SK-N-SH (cell line): Measurements from ENCODE around the gene H6PD. TPM values are rescaled to one million over a fixed set of nuclear protein-coding genes. Genes with fewer than 3 reads are reported as not detected.
A peak's percentile ranks its signal among the peaks of the same experiment; 100 is the strongest.

Experiments
- CTCF ChIA-PET: fragments of 300-600, 350-600 bp; formaldehyde crosslinking; extraction: SDS; loops from one replicate; lab custom pipeline; 2021; lab: Yijun Ruan, JAX
- POLR2A ChIA-PET: fragments of 350-600 bp; sonication (Branson Sonifier 250); formaldehyde crosslinking; extraction: SDS; loops from one replicate; lab custom pipeline; 2020; ENCODE audit warnings: antibody characterized with exemption, inconsistent platforms; lab: Yijun Ruan, JAX
- DNase-seq: peaks from one replicate; pipeline ENCODE4 v3.0.0; 2012
- H2AFZ ChIP-seq: fragments of 200-600 bp; sonication (generic); 2 replicates; pipeline ENCODE4 v1.8.1; 2016; ENCODE audit warnings: antibody characterized with exemption, mild to moderate bottlenecking, low read depth
- H3F3A ChIP-seq: fragments of 200-600 bp; sonication (generic); replicated peaks from 2 replicates; pipeline ENCODE3; 2016; ENCODE audit warnings: antibody characterized with exemption, mild to moderate bottlenecking; ENCODE audit not compliant: insufficient read depth
- H3K27ac ChIP-seq, 2 experiments: fragments of 200-500 bp in 1 of 2; fragments of 200-600 bp in 1 of 2; sonication (Bioruptor generic) in 1 of 2; sonication (generic), shearing (Covaris generic) in 1 of 2; 2 replicates each; pipeline versions ENCODE4 v1.5.1 to v1.6.1; 2014 to 2016; ENCODE audit warnings: low read depth in 2 of 2, inconsistent platforms in 1 of 2, low read length in 1 of 2, mild to moderate bottlenecking in 1 of 2, mixed read lengths in 1 of 2
- H3K27me3 ChIP-seq: fragments of 200-600 bp; sonication (generic), shearing (Covaris generic); 2 replicates; pipeline ENCODE4 v1.6.1; 2016; ENCODE audit warnings: mixed run types; ENCODE audit not compliant: insufficient read depth
- H3K36me3 ChIP-seq, 2 experiments: fragments of 200-500 bp in 1 of 2; fragments of 200-600 bp in 1 of 2; sonication (Bioruptor generic) in 1 of 2; sonication (generic) in 1 of 2; replicated peaks in 1 of 2; 2 replicates each; pipeline versions ENCODE3 to v1.5.1; 2014 to 2016; ENCODE audit warnings: low read length in 1 of 2, mild to moderate bottlenecking in 1 of 2; ENCODE audit not compliant: insufficient read depth in 2 of 2, control insufficient read depth in 1 of 2
- H3K4me1 ChIP-seq, 2 experiments: fragments of 200-500 bp in 1 of 2; fragments of 200-600 bp in 1 of 2; sonication (Bioruptor generic) in 1 of 2; sonication (generic), shearing (Covaris generic) in 1 of 2; 2 replicates each; pipeline versions ENCODE4 v1.5.1 to v1.6.1; 2014 to 2016; ENCODE audit warnings: low read depth in 1 of 2, low read length in 1 of 2, mixed run types in 1 of 2; ENCODE audit not compliant: insufficient read depth in 2 of 2, control insufficient read depth in 1 of 2
- H3K4me2 ChIP-seq: fragments of 200-600 bp; sonication (generic), shearing (Covaris generic); 2 replicates; pipeline ENCODE4 v1.6.1; 2017; ENCODE audit warnings: mixed run types
- H3K4me3 ChIP-seq, 2 experiments: fragments of 200-500 bp in 1 of 2; fragments of 200-600 bp in 1 of 2; sonication (Bioruptor generic) in 1 of 2; sonication (generic), shearing (Covaris generic) in 1 of 2; 2 replicates each; pipeline versions ENCODE4 v1.5.1 to v1.8.1; 2014 to 2016; ENCODE audit warnings: low read depth in 2 of 2, inconsistent platforms in 1 of 2, low read length in 1 of 2, mild to moderate bottlenecking in 1 of 2, mixed read lengths in 1 of 2, moderate library complexity in 1 of 2
- H3K79me2 ChIP-seq: fragments of 200-600 bp; sonication (generic); 2 replicates; pipeline ENCODE4 v1.8.1; 2017; ENCODE audit warnings: mild to moderate bottlenecking; ENCODE audit not compliant: insufficient read depth
- H3K9ac ChIP-seq: fragments of 200-600 bp; sonication (generic); 2 replicates; pipeline ENCODE4 v1.6.1; 2017; ENCODE audit warnings: mixed run types
- H3K9me2 ChIP-seq: fragments of 200-600 bp; sonication (generic); 2 replicates; pipeline ENCODE4 v1.6.1; 2017; ENCODE audit warnings: mixed run types
- H3K9me3 ChIP-seq: fragments of 200-600 bp; sonication (generic); 2 replicates; pipeline ENCODE4 v1.6.1; 2017; ENCODE audit warnings: mixed run types, mild to moderate bottlenecking, moderate library complexity
- H4K20me1 ChIP-seq: fragments of 200-600 bp; sonication (generic); 2 replicates; pipeline ENCODE4 v1.6.1; 2017; ENCODE audit warnings: mild to moderate bottlenecking, mixed run types; ENCODE audit not compliant: insufficient read depth
- CHD2 ChIP-seq: fragments of 150-350 bp; IDR thresholded peaks from 2 replicates; pipeline ENCODE4 v1.6.1; 2018; ENCODE audit warnings: low read length; ENCODE audit not compliant: partially characterized antibody
- EZH2phosphoT487 ChIP-seq: fragments of 200-600 bp; sonication (generic); IDR thresholded peaks from 2 replicates; pipeline ENCODE4 v1.6.1; 2017; ENCODE audit warnings: low read depth, mixed run types, mild to moderate bottlenecking, antibody characterized with exemption, moderate library complexity, borderline replicate concordance
- JUND ChIP-seq: IDR thresholded peaks from 2 replicates; pipeline ENCODE4 v1.4.0; 2012
- MEF2A ChIP-seq: IDR thresholded peaks from 2 replicates; pipeline ENCODE4 v1.4.0; 2012; ENCODE audit warnings: low read depth, borderline replicate concordance
- NRF1 ChIP-seq: IDR thresholded peaks from 2 replicates; pipeline ENCODE4 v1.6.1; 2012; ENCODE audit warnings: low read depth, mild to moderate bottlenecking, low read length
- POLR2AphosphoS5 ChIP-seq: IDR thresholded peaks from 2 replicates; pipeline ENCODE4 v1.6.1; 2012; ENCODE audit warnings: low read depth, low read length
- RAD21 ChIP-seq: IDR thresholded peaks from 2 replicates; pipeline ENCODE4 v1.6.1; 2012; ENCODE audit warnings: mild to moderate bottlenecking, low read length
- RCOR1 ChIP-seq: fragments of 150-350 bp; IDR thresholded peaks from 2 replicates; pipeline ENCODE4 v1.6.1; 2017; ENCODE audit warnings: antibody characterized with exemption, low read length
- RFX5 ChIP-seq: IDR thresholded peaks from 2 replicates; pipeline ENCODE4 v1.6.1; 2012; ENCODE audit warnings: mild to moderate bottlenecking, improper control_type of control experiment, low read length
- SMC3 ChIP-seq: IDR thresholded peaks from 2 replicates; pipeline ENCODE4 v1.6.1; 2012; ENCODE audit warnings: low read depth, low read length, improper control_type of control experiment
- TCF12 ChIP-seq: IDR thresholded peaks from 2 replicates; pipeline ENCODE4 v1.4.0; 2012
- TEAD4 ChIP-seq: IDR thresholded peaks from 2 replicates; pipeline ENCODE4 v1.4.0; 2012; ENCODE audit warnings: mild to moderate bottlenecking, borderline replicate concordance; ENCODE audit not compliant: insufficient read depth
- YY1 ChIP-seq: IDR thresholded peaks from 2 replicates; pipeline ENCODE4 v1.4.0; 2012; ENCODE audit warnings: low read depth, mild to moderate bottlenecking
- WGBS: methylation state at CpG from one replicate; pipeline ENCODE4 v1.1.6; 2017; ENCODE audit warnings: low lambda C conversion rate; 5-methylcytosine and 5-hydroxymethylcytosine counted together
- polyA plus RNA-seq, 3 experiments: library from polyadenylated mRNA; depleted of rRNA; stranded (reverse); fragments of >200 nt; gene quantifications; 2 replicates each; pipeline ENCODE4 v1.2.3, GENCODE V29; 2012
- TF ChIP-seq, protein P1 (sequence below): fragments of 150-350 bp; IDR thresholded peaks from 2 replicates; pipeline ENCODE4 v1.6.1; 2017; ENCODE audit warnings: antibody characterized with exemption, low read length, low read depth, borderline replicate concordance
- TF ChIP-seq, protein P2 (sequence below): fragments of 200-600 bp; sonication (generic); IDR thresholded peaks from 2 replicates; pipeline ENCODE4 v1.6.1; 2017; ENCODE audit warnings: antibody characterized with exemption, mild to moderate bottlenecking, moderate library complexity

H6PD gene
- polyA plus RNA-seq, 1 of the 3 experiments (the other 2 are of a cell fraction), result 19.1 TPM

DNA sequence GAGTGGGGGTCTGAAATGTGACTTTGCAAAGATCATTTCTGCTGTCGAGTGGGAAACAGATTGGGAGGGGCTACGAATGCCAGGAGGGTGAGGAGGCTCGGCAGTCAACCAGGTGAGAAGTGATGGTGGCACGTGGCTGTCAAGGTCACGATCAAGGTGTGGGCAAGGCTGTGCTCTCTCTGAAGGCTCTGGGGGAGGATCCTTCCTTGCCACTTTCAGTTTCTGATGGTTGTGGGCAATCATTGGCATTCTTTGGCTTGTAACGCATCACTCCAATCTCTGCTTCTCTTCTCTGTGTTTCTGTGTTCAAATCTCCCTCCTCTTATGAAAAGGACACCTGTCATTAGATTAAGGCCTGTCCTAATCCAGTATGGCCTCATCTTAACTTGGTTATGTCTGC is 52.0 kb downstream of the H6PD start:
- DNase-seq, result no peak
- POLR2A ChIA-PET, result no interaction called here
- H3K36me3 ChIP-seq, result no peaks in the 10 kb centered on the region
- no peak overlapping the region for H3K4me2 ChIP-seq
- no peak overlapping the region for H3K27ac ChIP-seq
- CTCF ChIA-PET, result no interaction called here
- 0 out of 2 replicates have a peak, but pooled peaks cover 5% of the 10 kb centered on the region for H3K9me3 ChIP-seq
- no peaks in the 10 kb centered on the region for H4K20me1 ChIP-seq
- H3K4me1 ChIP-seq, result peaks cover under 1 to 8% of the 10 kb centered on the region in 2 experiments; a peak in 1 of 4 replicates
- H3K27me3 ChIP-seq, result no peaks in the 10 kb centered on the region
- H3K9ac ChIP-seq, result no peak overlapping the region
- H3K4me3 ChIP-seq, result no peak overlapping the region
- H3K79me2 ChIP-seq, result no peaks in the 10 kb centered on the region
- peaks cover 21% of the 10 kb centered on the region for H3F3A ChIP-seq
- no peak for TF ChIP-seq SMC3
- TF ChIP-seq RAD21, result no peak
- no peak for TF ChIP-seq MEF2A
- no peak for TF ChIP-seq YY1
- TF ChIP-seq CHD2, result no peak
- TF ChIP-seq, protein P1, sequence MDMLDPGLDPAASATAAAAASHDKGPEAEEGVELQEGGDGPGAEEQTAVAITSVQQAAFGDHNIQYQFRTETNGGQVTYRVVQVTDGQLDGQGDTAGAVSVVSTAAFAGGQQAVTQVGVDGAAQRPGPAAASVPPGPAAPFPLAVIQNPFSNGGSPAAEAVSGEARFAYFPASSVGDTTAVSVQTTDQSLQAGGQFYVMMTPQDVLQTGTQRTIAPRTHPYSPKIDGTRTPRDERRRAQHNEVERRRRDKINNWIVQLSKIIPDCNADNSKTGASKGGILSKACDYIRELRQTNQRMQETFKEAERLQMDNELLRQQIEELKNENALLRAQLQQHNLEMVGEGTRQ, result no peak
- TF ChIP-seq JUND, result no peak
- TF ChIP-seq EZH2phosphoT487, result no peak
- TF ChIP-seq POLR2AphosphoS5, result no peak
- TF ChIP-seq, protein P2, sequence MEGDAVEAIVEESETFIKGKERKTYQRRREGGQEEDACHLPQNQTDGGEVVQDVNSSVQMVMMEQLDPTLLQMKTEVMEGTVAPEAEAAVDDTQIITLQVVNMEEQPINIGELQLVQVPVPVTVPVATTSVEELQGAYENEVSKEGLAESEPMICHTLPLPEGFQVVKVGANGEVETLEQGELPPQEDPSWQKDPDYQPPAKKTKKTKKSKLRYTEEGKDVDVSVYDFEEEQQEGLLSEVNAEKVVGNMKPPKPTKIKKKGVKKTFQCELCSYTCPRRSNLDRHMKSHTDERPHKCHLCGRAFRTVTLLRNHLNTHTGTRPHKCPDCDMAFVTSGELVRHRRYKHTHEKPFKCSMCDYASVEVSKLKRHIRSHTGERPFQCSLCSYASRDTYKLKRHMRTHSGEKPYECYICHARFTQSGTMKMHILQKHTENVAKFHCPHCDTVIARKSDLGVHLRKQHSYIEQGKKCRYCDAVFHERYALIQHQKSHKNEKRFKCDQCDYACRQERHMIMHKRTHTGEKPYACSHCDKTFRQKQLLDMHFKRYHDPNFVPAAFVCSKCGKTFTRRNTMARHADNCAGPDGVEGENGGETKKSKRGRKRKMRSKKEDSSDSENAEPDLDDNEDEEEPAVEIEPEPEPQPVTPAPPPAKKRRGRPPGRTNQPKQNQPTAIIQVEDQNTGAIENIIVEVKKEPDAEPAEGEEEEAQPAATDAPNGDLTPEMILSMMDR, result no peak
- H3K9me2 ChIP-seq, result no peaks in the 10 kb centered on the region
- 47% methylated on average over 6 of the region's 6 CpGs for WGBS
- no peak overlapping the region for H2AFZ ChIP-seq

DNA sequence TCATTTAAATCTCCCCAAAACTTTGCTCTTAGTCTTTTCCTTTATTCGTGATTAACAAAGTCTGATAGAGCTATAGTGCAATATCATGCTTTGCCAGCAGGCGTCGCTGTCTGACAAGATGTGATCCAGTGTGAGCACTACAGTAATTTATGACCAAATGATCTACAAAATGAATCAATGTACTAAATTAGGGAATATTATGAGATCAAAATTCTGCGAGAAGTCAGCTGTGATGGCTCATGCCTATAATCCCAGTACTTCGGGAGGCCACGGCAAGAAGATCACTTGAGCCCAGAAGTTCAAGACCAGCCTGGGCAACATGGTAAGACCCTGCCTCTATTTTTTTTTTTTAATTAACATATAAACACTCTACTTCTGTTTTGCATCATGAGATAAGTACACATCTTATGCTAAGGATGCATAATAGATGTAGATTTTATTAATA is 54.5 kb downstream of the H6PD start:
- ChIA-PET CTCF (interaction anchor here (0.6 to 4.5 kb wide), 25 partner anchors 8 to 301 kb away, joined by 3 to 55 read pairs (median 4); no protein-coding TSS in a partner anchor), POLR2A (interaction anchor here (1.1 kb wide), 1 partner anchor 202 kb away, joined by 3 read pairs; no protein-coding TSS in a partner anchor)
- no peaks in the 10 kb centered on the region for H3K36me3 ChIP-seq
- no peak overlapping the region for H3K27ac ChIP-seq
- H3K9ac ChIP-seq, result no peak overlapping the region
- 0 out of 2 replicates have a peak, but pooled peaks cover 5% of the 10 kb centered on the region for H3K9me3 ChIP-seq
- H3K4me2 ChIP-seq, result no peak overlapping the region
- no peak overlapping the region for H2AFZ ChIP-seq
- WGBS, result 41% methylated on average over 6 of the region's 6 CpGs
- H3K27me3 ChIP-seq, result no peaks in the 10 kb centered on the region
- no peak for DNase-seq
- no peaks in the 10 kb centered on the region for H3K9me2 ChIP-seq
- peaks cover 5% of the 10 kb centered on the region; the same call in 1 of the 2 replicates for H3K79me2 ChIP-seq
- H4K20me1 ChIP-seq, result peaks cover 1% of the 10 kb centered on the region
- peaks cover 27% of the 10 kb centered on the region for H3F3A ChIP-seq
- TF ChIP-seq TCF12 (no peak), RAD21 (peak; percentile 85), SMC3 (peak; percentile 88), RCOR1 (no peak), NRF1 (no peak), TEAD4 (no peak), RFX5 (no peak)
- TF ChIP-seq, protein P2, result peak; percentile 88
- peaks cover 7 to 8% of the 10 kb centered on the region in 2 experiments; a peak in 1 of 4 replicates for H3K4me1 ChIP-seq
- no peak overlapping the region; a peak in 1 of 4 replicates for H3K4me3 ChIP-seq
